D721Med (cell line): ENCODE data around the gene TSGA10IP.
A peak's percentile ranks its signal among the peaks of the same experiment; 100 is the strongest.

Source experiments
- DNase-seq: peaks from one replicate; pipeline ENCODE4 v3.0.0; 2011; ENCODE audit warnings: low spot score; ENCODE audit not compliant: insufficient read length
- FAIRE-seq: peaks from 2 replicates; lab custom pipeline; 2011; peaks lifted over from hg19 to GRCh38; lab: Jason Lieb, UNC
- TF ChIP-seq, protein P1 (sequence below): IDR thresholded peaks from 2 replicates; pipeline ENCODE4 v1.5.1; 2012; ENCODE audit warnings: mild to moderate bottlenecking, control low read depth; ENCODE audit not compliant: insufficient read depth; ENCODE audit errors: missing control alignments

The TSGA10IP gene

DNA sequence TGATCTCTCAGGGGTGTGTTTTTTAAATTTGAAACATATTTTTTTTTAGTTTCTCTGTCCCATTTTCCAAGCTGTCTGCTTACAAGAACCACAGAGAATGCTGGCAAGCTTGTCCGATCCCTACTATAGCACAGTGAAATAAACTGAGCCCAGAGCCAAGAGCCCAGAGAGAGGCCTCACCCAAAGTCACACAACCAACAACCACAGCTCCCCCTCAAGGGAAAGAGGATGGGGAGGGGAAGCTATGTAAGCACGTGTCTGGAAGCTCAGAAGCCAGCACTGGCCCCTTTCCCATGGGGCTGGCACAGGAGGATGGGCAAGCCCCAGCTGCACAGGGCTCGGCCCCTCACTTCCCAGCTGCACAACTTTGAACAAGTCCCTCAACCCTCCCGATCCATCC, 13.0 kb downstream of the TSGA10IP start:
- DNase-seq (no peak), FAIRE-seq (no peak)
- TF ChIP-seq, protein P1, sequence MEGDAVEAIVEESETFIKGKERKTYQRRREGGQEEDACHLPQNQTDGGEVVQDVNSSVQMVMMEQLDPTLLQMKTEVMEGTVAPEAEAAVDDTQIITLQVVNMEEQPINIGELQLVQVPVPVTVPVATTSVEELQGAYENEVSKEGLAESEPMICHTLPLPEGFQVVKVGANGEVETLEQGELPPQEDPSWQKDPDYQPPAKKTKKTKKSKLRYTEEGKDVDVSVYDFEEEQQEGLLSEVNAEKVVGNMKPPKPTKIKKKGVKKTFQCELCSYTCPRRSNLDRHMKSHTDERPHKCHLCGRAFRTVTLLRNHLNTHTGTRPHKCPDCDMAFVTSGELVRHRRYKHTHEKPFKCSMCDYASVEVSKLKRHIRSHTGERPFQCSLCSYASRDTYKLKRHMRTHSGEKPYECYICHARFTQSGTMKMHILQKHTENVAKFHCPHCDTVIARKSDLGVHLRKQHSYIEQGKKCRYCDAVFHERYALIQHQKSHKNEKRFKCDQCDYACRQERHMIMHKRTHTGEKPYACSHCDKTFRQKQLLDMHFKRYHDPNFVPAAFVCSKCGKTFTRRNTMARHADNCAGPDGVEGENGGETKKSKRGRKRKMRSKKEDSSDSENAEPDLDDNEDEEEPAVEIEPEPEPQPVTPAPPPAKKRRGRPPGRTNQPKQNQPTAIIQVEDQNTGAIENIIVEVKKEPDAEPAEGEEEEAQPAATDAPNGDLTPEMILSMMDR = no peak

DNA sequence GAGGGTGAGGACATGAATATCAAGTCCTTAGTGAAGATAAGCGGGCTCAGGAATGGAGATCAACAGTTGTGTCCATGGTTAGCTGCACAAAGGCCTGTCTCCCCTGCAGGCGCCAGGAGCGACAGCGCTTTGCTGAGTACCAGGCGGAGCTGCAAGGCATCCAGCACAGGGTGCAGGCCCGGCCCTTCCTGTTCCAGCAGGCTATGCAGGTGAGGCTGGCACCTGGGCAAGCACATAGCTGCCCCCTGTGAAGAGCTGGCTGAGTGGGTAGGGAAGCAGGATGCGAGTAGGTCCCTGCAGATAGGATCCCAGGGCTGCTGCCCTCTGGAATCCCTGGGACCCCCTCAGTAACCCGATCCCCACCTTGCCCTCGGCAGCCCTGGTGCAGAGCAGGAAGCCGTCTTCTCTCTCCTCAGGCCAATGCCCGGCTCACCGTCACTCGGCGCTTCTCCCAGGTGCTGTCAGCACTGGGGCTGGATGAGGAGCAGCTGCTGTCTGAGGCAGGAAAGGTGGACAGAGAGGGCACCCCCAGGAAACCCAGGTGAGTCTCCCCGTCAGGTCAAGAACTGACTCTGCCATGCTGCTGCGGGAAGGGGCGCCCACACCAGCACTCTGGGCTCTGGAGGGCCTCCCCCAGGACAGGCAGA, 13.6 kb downstream of the TSGA10IP start:
- FAIRE-seq = no peak
- TF ChIP-seq, protein P1 = no peak
- DNase-seq = no peak

DNA sequence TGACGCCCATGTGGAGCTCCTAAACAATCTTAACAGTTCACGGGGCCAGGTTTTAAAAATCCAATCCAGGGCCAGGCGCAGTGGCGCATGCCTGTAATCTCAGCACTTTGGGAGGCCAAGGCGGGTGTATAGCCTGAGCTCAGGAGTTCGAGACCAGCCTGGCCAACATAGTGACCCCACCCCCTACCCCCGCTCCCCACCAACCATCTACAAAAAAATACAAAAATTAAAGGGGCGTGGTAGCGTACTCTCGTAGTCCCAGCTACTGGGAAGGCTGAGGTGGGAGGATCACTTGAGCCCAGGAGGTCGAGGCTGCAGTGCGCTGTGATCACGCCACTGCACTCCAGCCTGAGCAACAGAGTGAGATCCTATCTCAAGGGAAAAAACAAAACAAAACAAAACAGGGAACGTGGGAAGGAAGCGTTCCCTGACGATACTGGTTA, 15.6 kb downstream of the TSGA10IP start:
- no peak for FAIRE-seq
- no peak for DNase-seq
- TF ChIP-seq, protein P1 = no peak

DNA sequence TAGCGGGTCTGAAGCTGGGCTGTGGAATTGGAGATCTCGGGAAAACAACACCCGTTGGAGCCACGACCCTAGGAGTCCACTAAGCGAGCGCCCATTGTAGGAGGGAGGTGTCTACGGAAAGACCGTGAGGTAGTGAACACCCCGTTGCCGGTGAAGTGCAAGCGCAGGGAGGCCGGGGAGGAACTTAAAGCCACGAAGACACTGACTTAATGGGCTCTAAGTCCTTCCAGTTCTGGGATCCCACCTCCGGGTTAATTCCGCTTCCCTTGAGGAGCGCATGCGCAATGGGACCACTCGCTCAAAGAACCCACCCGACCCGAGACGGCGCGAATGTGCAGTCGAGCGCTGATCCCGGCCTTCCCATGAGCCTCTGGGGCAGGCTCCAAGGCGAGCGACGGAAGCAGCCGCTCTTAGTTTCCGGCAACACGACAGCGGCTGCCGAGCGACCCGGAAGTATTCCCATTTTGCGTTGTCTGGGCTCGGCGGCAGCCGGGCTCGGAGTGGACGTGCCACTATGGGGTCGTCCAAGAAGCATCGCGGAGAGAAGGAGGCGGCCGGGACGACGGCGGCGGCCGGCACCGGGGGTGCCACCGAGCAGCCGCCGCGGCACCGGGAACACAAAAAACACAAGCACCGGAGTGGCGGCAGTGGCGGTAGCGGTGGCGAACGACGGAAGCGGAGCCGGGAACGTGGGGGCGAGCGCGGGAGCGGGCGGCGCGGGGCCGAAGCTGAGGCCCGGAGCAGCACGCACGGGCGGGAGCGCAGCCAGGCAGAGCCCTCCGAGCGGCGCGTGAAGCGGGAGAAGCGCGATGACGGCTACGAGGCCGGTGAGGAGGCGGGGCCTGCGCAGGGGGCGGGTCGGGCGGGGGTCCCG, 16.2 kb downstream of the TSGA10IP start, which contains the start of gene SART1:
SART1 (plus strand) TSS at position 468 of the 874 bp plus-strand sequence; CDS start at position 515, 47 bp downstream.
- no peak for FAIRE-seq

DNA sequence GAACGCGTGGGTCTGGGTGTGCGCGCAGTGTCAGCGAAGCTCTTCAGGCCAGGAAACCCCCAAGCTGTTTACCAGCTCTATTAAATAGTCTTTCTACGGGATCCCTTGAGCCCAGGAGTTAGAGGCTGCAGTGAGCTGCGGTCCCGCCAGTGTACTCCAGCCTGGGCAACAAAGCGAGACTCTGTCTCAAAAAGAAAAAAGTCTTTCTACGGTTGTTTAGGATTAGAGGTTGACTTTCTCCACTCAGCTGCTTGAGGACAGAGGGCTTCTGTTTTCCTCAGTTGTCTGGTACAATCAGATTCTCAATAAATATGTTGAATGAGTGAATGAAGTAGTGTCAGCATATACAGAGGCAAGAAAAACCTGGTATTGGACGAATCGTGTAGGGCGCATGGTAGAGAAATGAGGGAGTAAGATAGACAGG, 16.9 kb downstream of the TSGA10IP start:
- TF ChIP-seq, protein P1 = no peak
- no peak for DNase-seq
- no peak for FAIRE-seq

More for the DNA sequence above, 16.2 kb downstream of the TSGA10IP start, which contains the start of gene SART1:
- peak; percentile 99 for DNase-seq
- TF ChIP-seq, protein P1 = no peak

DNA sequence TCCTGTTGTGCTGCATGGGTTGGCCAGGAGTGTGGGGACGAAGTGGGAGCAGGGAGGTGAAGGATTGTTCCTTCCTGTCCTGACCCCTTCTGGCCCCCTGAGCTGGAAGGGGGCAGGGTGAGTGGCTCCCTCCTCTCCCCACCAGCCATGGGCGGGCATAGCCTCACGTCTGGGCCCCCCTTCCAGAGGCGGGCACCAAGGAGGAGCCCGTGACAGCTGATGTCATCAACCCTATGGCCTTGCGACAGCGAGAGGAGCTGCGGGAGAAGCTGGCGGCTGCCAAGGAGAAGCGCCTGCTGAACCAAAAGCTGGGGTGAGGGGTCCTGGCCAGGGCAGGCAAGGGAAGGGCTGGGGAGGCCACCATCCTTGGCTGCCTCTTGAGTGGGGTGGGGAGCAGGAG, 19.6 kb downstream of the TSGA10IP start:
- TF ChIP-seq, protein P1 = no peak
- DNase-seq = no peak
- FAIRE-seq = no peak
